Activated naive CD8-positive, alpha-beta T cell treated with anti-CD3 and anti-CD28 coated beads, Interleukin-2, amount 50 U/mL, for 16 hours (primary cell): ENCODE results near the gene ZSWIM9.
"Not testable (repeated sequence)": the region's sequence is repeated elsewhere in the genome, so short reads cannot be mapped to it uniquely, and the experiment has no call there.

Source experiments
- DNase-seq: peaks from one replicate; pipeline ENCODE4 v3.0.0-alpha.2; 2020; ENCODE audit warnings: low read depth, low spot score

The ZSWIM9 gene

GRCh38 chr19:48213959-48214358 is 43.5 kb downstream of the ZSWIM9 start:
- no peak for DNase-seq

- DNase-seq: no peak
These were observed 46.5 kb downstream of the ZSWIM9 start for GRCh38 chr19:48216933-48217332.

GRCh38 chr19:48218997-48219396 is 48.5 kb downstream of the ZSWIM9 start:
- no peak for DNase-seq

- not testable (repeated sequence) for DNase-seq
These were observed 50.3 kb downstream of the ZSWIM9 start for GRCh38 chr19:48220784-48221183.

- no peak for DNase-seq
These were observed 51.1 kb downstream of the ZSWIM9 start for GRCh38 chr19:48221628-48222027.

- no peak for DNase-seq
These were observed 60.2 kb downstream of the ZSWIM9 start for GRCh38 chr19:48230555-48231129.

- no peak for DNase-seq
These were observed 66.6 kb downstream of the ZSWIM9 start for GRCh38 chr19:48237057-48237456.

GRCh38 chr19:48239120-48239519 is 68.6 kb downstream of the ZSWIM9 start:
- DNase-seq: no peak

- DNase-seq: no peak
These were observed 69.2 kb downstream of the ZSWIM9 start for GRCh38 chr19:48239582-48240141.

- DNase-seq: not testable (repeated sequence)
These were observed 71.3 kb downstream of the ZSWIM9 start for GRCh38 chr19:48241771-48242170.

- no peak for DNase-seq
These were observed 73.8 kb downstream of the ZSWIM9 start for GRCh38 chr19:48244281-48244680.

- DNase-seq: no peak
These were observed 75.6 kb downstream of the ZSWIM9 start for GRCh38 chr19:48246101-48246500.

GRCh38 chr19:48247212-48247611 is 76.7 kb downstream of the ZSWIM9 start:
- no peak for DNase-seq
